MCF 10A (cell line): Measurements from ENCODE around the gene POLR3E. TPM values are rescaled to one million over a fixed set of nuclear protein-coding genes. Genes with fewer than 3 reads are reported as not detected.

Source experiments
- BruUV-seq: library from RNA; stranded (reverse); fragments of 400-500 nt; replicated peaks from 2 replicates; lab custom pipeline; 2021; lab: Mats Ljungman, UMichigan
- CTCF ChIA-PET: fragments of 300-600 bp; sonication (Branson Sonifier 250); formaldehyde crosslinking; extraction: SDS; loops from one replicate; lab custom pipeline; 2021; ENCODE audit warnings: antibody characterized with exemption, inconsistent platforms; lab: Yijun Ruan, JAX
- POLR2A ChIA-PET: fragments of 300-600, 350-650 bp; sonication (Branson Sonifier 250); formaldehyde crosslinking; extraction: SDS; loops from one replicate; lab custom pipeline; 2020; ENCODE audit warnings: antibody characterized with exemption, inconsistent platforms; lab: Yijun Ruan, JAX
- DNase-seq: peaks from one replicate; pipeline ENCODE4 v3.0.0-alpha.2; 2018; ENCODE audit not compliant: unreplicated experiment
- H3K27ac Mint-ChIP-seq: one replicate; pipeline ENCODE4 v1.8.0; 2022; ENCODE audit warnings: mild to moderate bottlenecking, low read depth, mixed read lengths; ENCODE audit not compliant: unreplicated experiment
- H3K27me3 Mint-ChIP-seq: one replicate; pipeline ENCODE4 v1.8.0; 2022; ENCODE audit warnings: mixed read lengths; ENCODE audit not compliant: insufficient read depth, unreplicated experiment
- H3K36me3 Mint-ChIP-seq: one replicate; pipeline ENCODE4 v1.8.0; 2022; ENCODE audit warnings: mild to moderate bottlenecking, moderate library complexity, mixed read lengths; ENCODE audit not compliant: insufficient read depth, unreplicated experiment
- H3K4me1 Mint-ChIP-seq: one replicate; pipeline ENCODE4 v1.8.0; 2022; ENCODE audit warnings: mixed read lengths; ENCODE audit not compliant: insufficient read depth, unreplicated experiment
- H3K4me3 Mint-ChIP-seq: one replicate; pipeline ENCODE4 v1.8.0; 2022; ENCODE audit warnings: mild to moderate bottlenecking, moderate library complexity, mixed read lengths; ENCODE audit not compliant: unreplicated experiment
- H3K9me3 Mint-ChIP-seq: one replicate; pipeline ENCODE4 v1.8.0; 2022; ENCODE audit warnings: mixed read lengths; ENCODE audit not compliant: unreplicated experiment
- intact Hi-C: fragments of 100-400 bp; cut with micrococcal nuclease; formaldehyde crosslinking; loops from 2 replicates; pipeline ENCODE4 v1.14.1; 2022
- total RNA-seq: library from RNA; stranded (reverse); gene quantifications from 2 replicates; pipeline ENCODE4 v1.2.3, GENCODE V29; 2022
- TF ChIP-seq, protein P1 (sequence below): fragments of 200-600 bp; IDR thresholded peaks from one replicate; pipeline ENCODE4 v1.8.0; 2022; ENCODE audit warnings: antibody characterized with exemption, mild to moderate bottlenecking; ENCODE audit not compliant: unreplicated experiment

POLR3E gene
- total RNA-seq, 1 experiment from 2014 or later = 73.8 TPM

GRCh38 chr16:22325598-22326368 is 28.6 kb downstream of the POLR3E start:
- ChIA-PET POLR2A (interaction anchor here (0.9 kb wide), 1 partner anchor 21 kb away, joined by 3 read pairs; no protein-coding TSS in a partner anchor), CTCF (interaction anchor here (0.6 kb wide), 1 partner anchor 48 kb away, joined by 3 read pairs; no protein-coding TSS in a partner anchor)
- TF ChIP-seq, protein P1, sequence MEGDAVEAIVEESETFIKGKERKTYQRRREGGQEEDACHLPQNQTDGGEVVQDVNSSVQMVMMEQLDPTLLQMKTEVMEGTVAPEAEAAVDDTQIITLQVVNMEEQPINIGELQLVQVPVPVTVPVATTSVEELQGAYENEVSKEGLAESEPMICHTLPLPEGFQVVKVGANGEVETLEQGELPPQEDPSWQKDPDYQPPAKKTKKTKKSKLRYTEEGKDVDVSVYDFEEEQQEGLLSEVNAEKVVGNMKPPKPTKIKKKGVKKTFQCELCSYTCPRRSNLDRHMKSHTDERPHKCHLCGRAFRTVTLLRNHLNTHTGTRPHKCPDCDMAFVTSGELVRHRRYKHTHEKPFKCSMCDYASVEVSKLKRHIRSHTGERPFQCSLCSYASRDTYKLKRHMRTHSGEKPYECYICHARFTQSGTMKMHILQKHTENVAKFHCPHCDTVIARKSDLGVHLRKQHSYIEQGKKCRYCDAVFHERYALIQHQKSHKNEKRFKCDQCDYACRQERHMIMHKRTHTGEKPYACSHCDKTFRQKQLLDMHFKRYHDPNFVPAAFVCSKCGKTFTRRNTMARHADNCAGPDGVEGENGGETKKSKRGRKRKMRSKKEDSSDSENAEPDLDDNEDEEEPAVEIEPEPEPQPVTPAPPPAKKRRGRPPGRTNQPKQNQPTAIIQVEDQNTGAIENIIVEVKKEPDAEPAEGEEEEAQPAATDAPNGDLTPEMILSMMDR = no peak
- no peak for DNase-seq
- H3K9me3 Mint-ChIP-seq = no peaks in the 10 kb centered on the region
- H3K36me3 Mint-ChIP-seq = peaks cover 68% of the 10 kb centered on the region
- no peak overlapping the region for H3K27ac Mint-ChIP-seq
- intact Hi-C loops = no loop called here
- no TSS peak for BruUV-seq
- H3K4me1 Mint-ChIP-seq = no peaks in the 10 kb centered on the region
- H3K27me3 Mint-ChIP-seq = no peaks in the 10 kb centered on the region
- H3K4me3 Mint-ChIP-seq = no peak overlapping the region

DNA sequence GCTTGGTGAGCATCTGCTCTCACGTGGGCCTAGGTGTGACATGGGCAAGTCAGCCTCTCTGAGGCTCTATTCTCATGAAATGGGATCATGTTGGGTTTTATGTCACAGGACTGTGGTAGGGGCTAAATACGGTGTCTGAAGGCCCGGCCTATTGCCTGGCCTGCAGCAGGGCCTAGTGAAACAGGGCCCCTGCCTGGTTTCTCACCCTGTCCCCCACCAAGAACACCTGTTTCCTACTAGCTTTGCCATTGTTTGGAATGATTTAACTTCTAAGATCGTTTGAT is 29.1 kb downstream of the POLR3E start:
- no peak overlapping the region for H3K4me3 Mint-ChIP-seq
- H3K36me3 Mint-ChIP-seq = peaks cover 68% of the 10 kb centered on the region
- no peaks in the 10 kb centered on the region for H3K27me3 Mint-ChIP-seq
- H3K4me1 Mint-ChIP-seq = no peaks in the 10 kb centered on the region
- no peaks in the 10 kb centered on the region for H3K9me3 Mint-ChIP-seq
- no peak for DNase-seq
- intact Hi-C loops = no loop called here
- H3K27ac Mint-ChIP-seq = no peak overlapping the region
- ChIA-PET CTCF (interaction anchor here (0.6 kb wide), 2 partner anchors 48 to 139 kb away, joined by 3 read pairs; no protein-coding TSS in a partner anchor), POLR2A (no interaction called here)
- no TSS peak for BruUV-seq
- TF ChIP-seq, protein P1 = no peak

- Mint-ChIP-seq H3K27ac (no peak overlapping the region), H3K4me3 (no peak overlapping the region), H3K36me3 (peaks cover 70% of the 10 kb centered on the region), H3K9me3 (no peaks in the 10 kb centered on the region), H3K4me1 (no peaks in the 10 kb centered on the region), H3K27me3 (no peaks in the 10 kb centered on the region)
- ChIA-PET POLR2A (no interaction called here), CTCF (interaction anchor here (0.6 kb wide), 1 partner anchor 139 kb away, joined by 3 read pairs; no protein-coding TSS in a partner anchor)
- intact Hi-C loops = no loop called here
- DNase-seq = no peak
- no TSS peak for BruUV-seq
- TF ChIP-seq, protein P1 = no peak
These were observed 29.7 kb downstream of the POLR3E start for GRCh38 chr16:22326771-22327445.

- CTCF ChIA-PET = no interaction called here
- Mint-ChIP-seq H3K4me3 (no peak overlapping the region), H3K27ac (no peak overlapping the region)
These were observed 30.2 kb downstream of the POLR3E start for GRCh38 chr16:22327446-22327775.

More at GRCh38 chr16:22327446-22327775, 30.2 kb downstream of the POLR3E start:
- no peaks in the 10 kb centered on the region for H3K4me1 Mint-ChIP-seq
- no peaks in the 10 kb centered on the region for H3K9me3 Mint-ChIP-seq
- BruUV-seq = no TSS peak
- intact Hi-C loops = no loop called here
- peaks cover 75% of the 10 kb centered on the region for H3K36me3 Mint-ChIP-seq
- no peaks in the 10 kb centered on the region for H3K27me3 Mint-ChIP-seq
- TF ChIP-seq, protein P1 = no peak
- POLR2A ChIA-PET = no interaction called here
- no peak for DNase-seq
